Right hindlimb (tissue), 1 donor: ENCODE measurements around the gene CCRL2.
"Not testable (repeated sequence)": the region's sequence is repeated elsewhere in the genome, so short reads cannot be mapped to it uniquely, and the experiment has no call there.

Source experiments
- DNase-seq: peaks from one replicate; pipeline ENCODE4 v3.0.0-alpha.2; 2018

Gene CCRL2

DNA sequence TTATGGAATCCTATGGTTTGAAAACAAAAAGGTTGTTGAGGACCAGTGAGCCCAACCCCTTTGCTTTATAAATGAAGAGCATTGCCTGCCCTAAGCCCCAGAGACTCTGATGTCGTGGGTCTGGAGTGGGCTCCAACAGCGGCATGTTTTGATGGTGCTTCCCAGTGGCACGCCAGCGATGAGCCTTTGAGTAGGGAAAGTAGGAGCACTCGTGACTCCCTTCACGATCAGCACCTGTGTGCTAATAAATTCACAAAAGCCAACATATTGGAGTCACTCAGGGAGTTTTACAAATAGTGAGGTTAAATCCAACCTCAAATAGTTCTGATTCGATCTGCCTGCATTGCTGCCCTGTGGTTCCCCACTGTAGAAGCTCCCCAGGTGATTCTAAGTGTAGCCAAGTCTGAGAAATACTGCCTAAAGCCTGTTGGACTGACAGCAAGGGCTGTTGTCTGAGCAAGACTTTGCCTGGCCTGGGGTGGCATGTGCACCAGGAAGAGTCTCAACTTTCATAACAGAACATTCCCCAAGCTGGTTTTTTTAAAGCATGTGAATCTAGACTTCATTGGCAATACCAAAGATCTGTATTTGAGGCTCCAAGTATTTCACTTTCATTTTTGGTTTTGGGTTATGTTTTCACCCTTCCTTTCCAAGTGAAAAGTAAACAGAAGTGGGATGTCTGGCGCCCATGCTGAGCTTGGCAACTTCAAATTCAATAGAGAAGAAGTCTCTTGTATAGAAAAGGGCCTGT, 26.4 kb upstream of the CCRL2 start:
- no peak for DNase-seq

DNA sequence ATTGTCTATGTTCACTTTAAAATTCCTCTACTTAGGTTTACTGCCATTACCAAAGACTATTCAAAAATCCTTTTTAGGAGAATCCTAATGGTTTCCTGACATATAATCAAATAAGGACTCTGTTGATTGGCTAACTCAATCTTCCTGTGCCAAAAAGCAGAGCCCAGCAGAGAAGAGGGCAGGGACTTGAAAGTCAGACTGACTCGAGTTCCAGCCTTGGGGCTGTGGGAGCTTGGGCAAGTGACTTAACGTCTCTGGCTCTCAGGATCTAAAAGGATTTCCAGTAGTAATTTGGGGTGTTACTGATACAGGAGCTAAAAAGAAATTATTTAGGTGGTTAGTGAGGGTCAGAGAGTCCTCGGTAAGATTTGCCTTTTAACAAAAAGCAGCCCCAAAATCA, 25.4 kb upstream of the CCRL2 start:
- DNase-seq = no peak

DNA sequence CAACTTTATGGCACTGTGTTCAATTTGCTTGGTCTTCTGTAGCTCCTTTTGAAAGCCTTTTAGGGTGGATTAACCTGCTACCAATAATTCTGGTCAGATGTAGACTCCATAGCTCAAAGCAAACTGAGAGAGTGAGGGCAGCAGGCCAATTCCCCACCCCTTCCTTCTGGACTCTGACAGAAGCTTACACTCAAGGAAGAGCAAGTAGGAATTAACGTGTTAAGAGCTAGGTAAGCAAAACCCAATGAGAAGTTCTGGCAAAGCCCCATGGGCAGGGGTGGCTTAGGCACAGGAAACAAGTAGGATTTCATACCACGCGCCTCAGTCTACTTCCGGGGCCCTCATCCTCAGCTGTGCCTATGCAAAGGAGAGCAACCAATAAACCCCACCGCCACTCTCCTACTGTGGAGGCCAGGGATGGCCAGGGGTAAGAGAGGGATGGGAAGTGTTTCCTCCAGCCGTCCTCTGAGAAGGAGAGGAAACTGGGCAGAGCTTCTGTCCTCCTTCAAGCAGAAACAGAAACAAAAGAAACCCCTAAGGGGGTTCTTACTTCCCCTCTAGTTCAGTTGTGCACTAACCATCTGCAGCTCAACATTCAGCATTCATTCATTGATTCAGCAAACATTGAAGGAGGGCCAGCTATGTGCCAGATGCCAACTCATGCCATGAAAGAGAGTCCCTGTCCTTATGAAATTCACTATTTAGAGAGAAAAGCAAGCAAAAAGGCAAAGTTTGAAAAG, 23.7 kb upstream of the CCRL2 start:
- no peak for DNase-seq

DNA sequence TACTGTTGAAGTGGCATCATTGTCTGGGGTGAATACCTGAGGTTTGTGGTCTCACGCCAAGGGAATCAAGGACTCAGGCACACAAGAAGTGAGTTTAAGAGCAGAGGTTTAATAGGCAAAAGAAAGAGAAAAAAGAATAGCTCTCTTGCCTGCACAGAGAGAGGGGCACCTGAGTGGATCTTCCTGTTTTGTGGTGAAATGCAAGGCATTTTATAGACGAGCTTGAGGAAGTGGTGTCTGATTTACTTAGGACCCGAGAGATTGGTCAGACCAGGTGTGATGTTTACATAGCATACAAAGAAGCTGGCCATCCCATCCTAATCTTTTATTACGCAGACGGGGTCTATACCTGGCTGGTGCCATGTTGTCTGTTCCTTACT, 23.1 kb upstream of the CCRL2 start:
- DNase-seq = no peak

DNA sequence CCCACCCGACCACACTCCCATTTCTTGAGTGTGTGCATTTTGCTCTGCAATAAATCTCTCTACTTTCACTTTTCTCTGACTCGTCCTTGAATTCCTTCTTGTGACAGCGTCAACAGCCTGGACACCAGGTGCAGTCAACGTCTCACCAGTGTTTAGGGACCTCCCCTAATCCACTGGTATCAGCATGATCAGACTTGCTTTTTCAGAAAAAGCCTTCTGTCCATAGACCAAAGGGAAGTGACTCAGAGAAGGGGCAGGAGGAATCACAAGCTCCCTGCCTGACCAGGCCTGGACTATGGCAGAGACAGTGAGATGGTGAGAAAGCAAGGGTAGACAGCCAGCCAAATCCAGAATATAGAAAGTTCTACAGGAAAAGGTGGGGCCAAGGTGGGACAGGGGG, 20.9 kb upstream of the CCRL2 start:
- DNase-seq = no peak

DNA sequence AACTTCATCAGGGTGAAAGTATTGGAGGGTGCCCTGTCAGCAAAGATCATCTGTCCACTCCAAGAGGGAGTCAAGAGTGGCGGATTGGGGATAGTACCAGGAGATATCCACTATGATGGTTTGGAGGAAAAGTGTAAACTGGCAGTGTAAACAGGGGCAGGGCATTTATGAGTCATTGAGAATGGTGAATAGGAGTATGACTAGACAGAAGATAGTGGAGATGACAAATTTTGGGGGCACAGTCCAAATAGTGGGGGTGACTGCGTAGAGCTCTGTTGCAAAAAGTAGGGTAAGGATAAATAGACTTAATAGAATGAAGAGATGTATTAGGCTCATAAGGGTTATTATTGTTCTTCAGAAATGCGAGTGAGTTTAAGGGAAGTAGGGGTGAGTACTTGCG, 18.2 kb upstream of the CCRL2 start:
- not testable (repeated sequence) for DNase-seq

DNA sequence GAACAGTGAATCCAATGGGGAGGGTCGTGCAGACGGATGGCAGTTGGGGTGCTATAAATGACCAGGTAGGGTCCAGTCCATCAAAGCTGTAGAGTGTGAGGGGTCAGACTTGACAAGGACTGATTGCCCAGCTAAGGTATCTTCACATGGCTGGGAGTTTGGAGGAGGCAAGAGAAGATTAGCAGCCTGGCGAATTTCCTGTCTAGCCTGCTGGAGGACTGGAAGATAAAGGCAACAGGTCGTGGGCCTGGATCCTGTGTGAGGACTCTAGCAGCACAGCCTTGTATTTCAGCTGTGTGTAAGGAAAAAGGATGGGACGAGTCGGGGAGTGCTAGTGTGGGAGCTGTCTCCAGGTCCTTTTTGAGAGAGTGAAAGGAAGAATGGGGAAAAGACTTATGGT, 17.8 kb upstream of the CCRL2 start:
- DNase-seq = no peak

DNA sequence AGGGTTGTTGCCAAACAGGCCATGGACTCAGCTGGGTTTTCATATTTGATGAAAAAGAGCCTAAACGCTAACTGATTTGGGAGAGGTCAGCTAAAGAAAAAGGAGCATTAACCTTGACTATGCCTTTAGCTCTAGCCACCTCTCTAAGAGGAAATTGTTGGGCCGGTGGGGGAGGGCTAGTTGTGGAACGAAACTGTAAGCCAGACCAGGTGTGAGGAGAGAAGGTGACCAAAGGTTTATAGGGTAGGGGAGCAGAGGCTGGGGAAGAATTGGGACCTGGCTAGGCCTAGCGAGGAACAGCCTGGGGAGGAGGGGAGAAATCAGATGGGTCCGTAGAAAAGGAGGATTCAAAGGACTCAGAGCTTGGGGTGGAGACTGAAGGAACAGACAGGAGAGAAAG, 15.5 kb upstream of the CCRL2 start:
- DNase-seq = not testable (repeated sequence)

DNA sequence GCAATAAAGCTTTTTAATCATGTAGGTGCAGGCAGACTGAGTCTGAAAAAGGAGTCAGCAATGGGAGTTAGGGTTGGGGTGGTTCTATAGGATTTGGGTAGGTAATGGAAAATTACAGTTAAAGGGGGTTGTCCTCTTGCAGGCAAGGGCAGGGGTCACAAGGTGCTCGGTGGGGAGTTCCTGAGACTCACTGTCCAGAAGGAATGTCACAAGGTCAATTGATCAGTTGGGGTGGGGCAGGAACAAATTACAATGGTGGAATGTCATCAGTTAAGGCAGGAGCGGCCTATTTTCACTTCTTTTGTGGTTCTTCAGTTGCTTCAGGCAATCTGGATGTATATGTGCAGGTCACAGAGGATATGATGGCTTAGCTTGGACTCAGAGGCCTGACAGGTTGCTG, 14.0 kb upstream of the CCRL2 start:
- DNase-seq = no peak

DNA sequence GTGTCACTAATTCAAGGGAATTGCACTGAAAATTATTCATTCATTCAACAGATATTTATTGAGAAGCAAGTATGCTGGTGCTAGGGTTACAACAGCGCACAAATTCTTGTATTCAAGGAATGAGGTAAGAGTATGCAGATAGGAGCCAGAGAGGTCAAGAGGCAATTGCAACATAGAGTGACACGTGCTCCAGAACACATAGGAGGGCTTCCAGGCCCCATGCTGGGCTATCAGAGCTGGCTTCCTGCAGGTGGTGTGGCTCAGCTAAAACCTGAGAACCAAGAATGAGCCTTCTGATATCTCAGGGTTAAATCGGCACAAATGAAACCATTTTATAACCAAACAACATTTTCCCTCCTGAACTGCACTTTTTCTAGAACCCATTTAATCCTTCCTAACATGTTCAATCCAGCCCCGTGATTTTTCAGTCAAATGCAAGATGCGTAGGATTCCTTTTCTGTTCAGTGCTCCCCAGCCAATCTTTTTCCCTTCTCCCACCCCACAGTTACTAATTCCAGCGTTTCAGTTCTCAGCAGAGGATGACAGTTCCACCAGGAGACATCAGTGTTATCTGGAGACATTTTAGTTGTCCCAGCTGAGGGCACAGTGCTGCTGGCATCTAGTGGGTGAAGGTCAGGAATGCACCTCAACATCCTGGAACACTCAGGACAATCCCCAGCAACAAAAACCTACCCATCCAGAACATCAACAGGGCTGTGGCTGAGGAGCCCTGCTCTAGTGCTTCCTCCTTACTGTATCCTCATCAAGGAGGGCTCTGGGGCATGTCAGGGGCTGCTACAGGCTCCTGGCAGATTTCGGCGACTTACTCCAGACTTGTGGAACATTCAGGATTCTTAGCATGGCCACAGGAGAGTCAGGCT, 13.3 kb upstream of the CCRL2 start:
- DNase-seq = no peak

DNA sequence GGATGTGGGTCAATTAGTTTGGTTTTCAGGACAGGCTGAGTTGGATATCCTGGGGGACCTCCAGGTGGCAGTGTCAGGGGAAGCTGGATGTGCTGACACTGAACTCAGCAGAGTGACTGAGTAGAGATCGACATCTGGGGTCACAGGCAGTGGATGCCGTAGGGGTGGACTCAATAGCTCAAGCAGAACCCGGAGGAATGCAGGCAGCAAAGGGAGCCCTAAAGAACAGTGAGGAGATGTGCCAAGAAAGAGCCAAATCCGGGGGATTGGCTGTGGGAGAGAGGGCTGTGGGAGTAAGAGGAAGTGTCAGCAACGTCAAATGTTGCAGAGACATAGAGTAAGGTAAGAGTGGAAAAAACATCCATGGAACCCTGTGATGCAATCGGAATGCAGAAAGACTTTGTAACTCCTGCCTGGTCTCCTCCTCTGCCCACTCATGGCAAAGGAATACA, 11.8 kb upstream of the CCRL2 start:
- DNase-seq = no peak

DNA sequence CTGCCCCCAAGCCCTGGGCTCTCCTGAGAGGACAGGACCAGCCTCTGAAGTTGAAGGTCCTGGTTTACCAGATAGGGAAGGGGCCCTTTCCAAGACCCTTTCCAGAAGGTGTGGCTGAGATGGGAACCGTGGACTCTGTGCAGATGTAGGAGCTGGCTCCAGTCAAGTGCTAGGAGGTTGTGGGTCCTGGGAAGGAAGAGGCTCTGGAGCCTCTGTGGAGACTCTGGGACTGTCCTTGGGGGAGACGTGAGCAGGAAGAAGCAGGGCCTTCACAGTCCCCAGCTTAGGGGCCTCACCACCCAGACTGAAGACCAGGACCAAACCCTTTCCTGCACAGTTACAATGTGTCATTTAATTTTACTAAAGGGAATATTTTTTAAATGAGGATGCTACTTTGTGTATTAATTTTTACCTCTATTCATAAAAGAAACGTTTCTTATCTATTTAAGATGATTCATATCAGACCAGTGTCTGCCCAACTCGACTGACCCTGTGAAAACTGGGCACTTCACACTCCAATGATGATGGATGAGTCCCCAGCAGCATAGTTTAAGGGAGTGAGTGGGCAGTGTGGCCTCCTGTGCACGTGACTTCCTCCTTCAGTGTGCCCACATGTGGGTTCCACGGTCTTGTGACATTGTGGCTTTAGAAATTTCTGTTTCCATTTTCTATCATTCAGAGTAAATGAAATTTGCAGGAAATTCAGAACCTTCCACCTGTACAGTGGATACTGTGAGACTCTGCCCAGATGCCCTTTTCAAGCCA, 11.1 kb upstream of the CCRL2 start:
- no peak for DNase-seq

DNA sequence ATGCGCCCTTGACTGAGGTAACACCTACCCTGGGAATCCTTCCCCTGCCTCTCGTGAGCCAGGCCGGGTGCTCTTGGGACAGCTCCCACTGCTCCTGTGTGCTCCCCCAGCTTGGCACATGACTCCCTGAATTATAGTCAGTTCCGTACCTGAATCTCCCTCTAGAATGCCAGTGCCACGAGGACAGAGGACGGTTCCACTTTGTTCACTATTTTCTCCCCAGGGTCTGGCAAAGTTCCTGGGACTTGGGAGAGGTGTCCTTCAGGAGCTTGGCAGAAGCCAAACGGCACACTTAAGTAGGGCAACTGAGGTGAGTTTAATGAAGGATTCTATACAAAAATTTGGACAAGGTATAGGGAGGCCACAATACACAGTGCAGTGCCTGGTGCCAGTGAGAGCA, 9.9 kb upstream of the CCRL2 start:
- no peak for DNase-seq

DNA sequence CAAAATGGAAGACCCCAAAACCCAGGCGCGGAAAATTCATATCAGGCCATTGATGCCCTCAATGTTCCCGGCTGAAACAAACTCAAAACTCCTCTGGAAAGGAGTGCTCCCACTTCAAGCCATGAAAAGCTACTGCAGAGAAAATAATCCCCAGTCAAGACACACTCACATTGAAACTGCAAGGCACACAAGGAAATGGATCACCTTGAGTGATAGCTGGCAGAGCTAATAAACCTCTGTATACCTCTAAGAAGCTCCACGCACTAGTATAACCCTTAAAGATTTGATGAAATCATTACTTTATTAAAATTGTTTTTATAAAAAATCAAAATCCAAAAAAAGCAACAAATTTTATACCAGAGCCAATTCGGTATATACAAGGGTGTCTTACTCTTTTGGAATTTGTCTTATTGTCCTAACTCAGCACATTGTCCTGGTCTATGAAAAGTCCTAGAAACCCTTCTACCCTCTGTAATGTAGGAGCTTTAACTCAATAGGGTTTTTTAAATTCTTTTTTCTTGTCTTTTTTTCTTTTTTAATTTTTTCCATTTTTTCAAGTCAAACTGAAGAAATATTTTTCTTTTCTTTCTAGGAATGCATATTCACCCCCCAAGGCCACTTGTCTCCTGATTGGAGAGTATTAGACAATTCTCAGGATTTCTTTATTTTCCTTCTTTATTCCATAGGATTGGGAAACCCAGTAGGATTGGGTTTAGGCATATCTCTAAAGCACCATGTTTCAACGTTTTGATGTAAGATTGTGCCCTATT, 8.7 kb upstream of the CCRL2 start:
- DNase-seq = no peak

DNA sequence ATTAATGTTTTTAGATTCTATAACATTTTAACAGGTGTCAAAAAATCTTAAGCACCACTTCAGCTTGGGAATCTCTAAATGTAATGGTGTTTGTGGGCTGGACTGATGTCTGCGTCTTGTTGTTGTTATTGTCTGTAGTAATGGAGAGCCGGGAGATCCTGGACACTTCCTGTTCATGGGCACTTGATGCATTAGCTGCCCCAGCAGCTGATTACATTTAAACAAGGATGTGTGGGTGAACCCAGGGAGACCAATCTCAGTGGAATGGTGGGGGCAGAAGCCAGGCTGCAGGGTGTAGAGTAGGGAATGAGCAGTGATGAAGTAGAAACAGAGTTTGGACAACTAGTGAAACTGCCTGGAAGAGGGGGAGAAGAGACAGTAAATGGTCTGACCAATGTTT, 8.0 kb upstream of the CCRL2 start:
- DNase-seq = no peak

DNA sequence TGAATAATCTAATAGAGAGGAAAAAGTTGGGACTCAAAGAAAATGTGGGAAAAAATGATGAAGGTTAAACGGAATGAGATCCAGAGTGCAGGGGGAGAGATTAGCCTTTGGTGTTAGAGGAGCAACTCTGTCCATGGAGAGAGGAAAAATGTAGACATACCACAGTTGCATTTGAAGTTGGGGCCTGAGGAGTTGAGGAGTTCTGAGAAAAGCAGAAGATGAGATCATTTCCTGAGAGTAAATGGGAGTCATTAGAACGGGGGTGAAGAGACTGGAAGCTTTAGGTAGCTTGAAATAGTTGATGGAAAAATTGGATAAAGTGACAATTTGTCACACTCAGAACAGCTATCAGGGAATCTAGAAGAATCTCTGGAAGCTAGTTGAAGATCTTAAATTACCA, 7.5 kb upstream of the CCRL2 start:
- DNase-seq = no peak

DNA sequence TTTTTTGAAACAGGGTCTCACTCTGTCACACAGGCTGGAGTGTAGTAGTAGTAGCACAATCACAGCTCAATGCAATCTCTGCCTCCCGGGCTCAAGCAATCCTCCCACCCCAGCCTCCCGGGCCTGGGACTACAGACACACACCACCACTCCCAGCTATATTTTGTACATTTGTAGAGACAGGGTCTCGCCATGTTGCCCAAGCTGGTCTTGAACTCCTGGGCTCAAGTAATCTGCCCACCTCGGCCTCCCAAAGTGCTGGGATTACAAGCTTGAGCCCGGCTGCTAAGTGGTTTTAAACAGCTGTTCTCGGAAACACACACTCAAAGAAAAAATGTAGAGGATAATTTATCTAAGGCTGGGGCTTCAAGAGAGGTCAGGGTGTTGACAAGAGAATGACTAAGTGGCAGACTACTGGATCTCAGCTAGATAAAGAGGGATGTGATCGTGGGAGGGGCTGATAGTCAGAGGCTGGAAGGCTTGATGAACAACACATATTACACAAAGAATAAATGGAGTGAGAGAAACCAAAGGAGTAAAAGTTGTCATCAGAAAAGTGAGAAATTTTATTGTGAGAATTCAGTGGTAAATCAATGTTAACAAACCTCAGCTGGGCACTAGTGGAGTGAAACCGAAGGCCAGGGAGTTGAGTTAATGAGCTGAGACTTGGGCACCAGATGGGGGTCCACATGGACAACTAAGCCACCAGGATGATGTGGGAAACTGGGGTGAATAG, 6.9 kb upstream of the CCRL2 start:
- no peak for DNase-seq

DNA sequence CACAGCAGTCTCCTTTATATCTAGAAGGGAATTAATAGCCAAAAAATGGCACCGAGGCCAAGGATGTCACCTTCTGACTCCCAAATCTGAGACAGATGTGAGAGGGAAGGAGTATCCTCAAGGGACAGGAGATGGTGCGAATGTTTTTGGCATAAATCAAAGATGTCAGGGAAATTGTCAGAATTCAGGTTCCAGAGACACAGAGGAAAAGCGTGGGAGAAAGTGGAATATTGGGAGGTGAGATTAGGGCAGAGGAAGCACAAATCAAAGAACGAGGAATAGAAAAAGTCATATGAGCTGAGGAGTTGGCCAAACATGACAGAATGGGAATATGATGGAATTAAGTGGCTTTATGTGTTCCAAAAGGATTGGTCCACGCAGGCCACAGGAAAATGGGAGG, 6.2 kb upstream of the CCRL2 start:
- DNase-seq = no peak

DNA sequence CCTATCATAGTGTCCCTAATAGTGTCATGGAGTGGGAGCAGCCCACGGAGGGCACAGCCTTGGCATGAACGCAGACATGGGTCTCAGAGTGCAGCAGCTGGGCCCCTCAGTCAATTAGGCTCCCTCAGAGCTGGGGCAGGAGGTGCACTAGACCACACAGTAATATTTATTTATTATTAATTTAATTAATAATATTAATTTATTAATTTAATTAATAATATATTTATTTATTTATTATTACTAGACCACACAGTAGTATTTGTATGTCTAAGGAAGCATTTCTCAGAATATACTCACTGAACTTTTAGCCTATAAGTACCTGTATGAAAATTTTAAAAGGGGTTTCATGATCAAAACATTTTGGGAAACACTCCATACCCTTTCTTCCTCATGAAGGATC, 5.5 kb upstream of the CCRL2 start:
- DNase-seq = no peak

DNA sequence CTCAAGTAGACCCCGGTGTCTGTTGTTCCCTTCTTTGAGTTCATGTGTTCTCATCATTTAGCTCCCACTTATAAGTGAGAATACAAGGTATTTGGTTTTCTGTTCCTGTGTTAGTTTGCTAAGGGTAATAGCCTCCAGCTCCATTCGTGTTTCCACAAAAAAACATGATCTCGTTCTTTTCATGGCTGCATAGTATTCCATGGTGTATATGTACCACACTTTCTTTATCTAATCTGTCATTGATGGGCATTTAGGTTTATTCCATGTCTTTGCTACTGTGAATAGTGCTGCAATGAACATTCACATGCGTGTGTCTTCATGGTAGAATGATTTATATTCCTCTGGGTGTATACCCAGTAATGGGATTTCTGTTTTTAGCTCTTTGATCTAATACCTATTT, 4.2 kb upstream of the CCRL2 start:
- not testable (repeated sequence) for DNase-seq

DNA sequence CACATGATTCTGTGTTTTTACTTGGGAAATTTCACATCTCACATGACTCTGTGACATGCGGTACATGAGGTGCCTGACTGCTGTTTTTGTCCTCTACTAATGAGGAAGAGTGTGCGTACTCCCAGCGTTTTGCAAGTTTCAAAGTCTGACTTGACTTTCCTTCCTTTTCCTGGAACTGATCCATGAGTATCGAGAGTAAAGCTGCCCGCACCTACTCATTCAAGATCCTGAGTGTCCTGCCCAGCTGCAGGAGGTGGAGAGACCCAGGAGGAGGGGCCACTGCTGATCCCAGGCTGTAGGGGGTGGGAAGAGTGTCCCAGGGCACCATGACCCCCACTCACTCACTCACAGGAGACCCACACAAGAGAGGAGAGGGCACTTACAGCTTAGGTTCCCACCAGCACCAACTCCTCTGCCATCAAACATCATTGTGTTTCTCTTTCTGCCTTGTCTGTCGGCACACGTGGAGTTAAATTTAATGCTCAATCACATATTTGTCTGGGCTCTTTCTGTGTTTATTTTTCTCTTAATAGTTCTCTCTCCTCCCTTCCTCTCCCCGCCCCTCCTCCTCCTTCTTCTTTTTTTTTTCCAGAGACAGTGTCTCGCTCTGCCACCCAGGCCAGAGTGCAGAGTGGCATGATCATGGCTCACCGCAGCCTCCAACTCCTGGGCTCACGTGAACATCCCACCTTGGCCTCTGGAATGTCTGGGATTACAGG, 1.6 kb upstream of the CCRL2 start:
- DNase-seq = no peak
